Nephron (organoid): ENCODE measurements around the gene CCDC88C.

Experiments used
- H3K27ac Mint-ChIP-seq, 3 experiments: 2 replicates each; pipeline ENCODE4 v1.8.0; 2020; ENCODE audit warnings: mixed read lengths in 3 of 3, mild to moderate bottlenecking in 2 of 3, moderate library complexity in 1 of 3
- H3K27me3 Mint-ChIP-seq: 2 replicates; pipeline ENCODE4 v1.8.0; 2021; ENCODE audit warnings: low read depth, mild to moderate bottlenecking, moderate library complexity, mixed read lengths
- H3K36me3 Mint-ChIP-seq: 2 replicates; pipeline ENCODE4 v1.8.0; 2020; ENCODE audit warnings: low read depth, mixed read lengths
- H3K4me1 Mint-ChIP-seq: 2 replicates; pipeline ENCODE4 v1.8.0; 2020; ENCODE audit warnings: mixed read lengths
- H3K4me3 Mint-ChIP-seq, 3 experiments: 2 replicates each; pipeline ENCODE4 v1.8.0; 2020; ENCODE audit warnings: mild to moderate bottlenecking in 3 of 3, mixed read lengths in 3 of 3, moderate library complexity in 2 of 3
- H3K9me3 Mint-ChIP-seq: 2 replicates; pipeline ENCODE4 v1.8.0; 2020; ENCODE audit warnings: mixed read lengths
- CTCF ChIP-seq, 3 experiments: fragments of 200-600 bp; sonication (generic); IDR thresholded peaks; one replicate each; pipeline ENCODE4 v1.5.0; 2021; ENCODE audit warnings: antibody characterized with exemption in 3 of 3; ENCODE audit not compliant: unreplicated experiment in 3 of 3

CCDC88C gene

GRCh38 chr14:91354979-91355685, 62.5 kb downstream of the CCDC88C start:
- Mint-ChIP-seq H3K27ac (peak overlapping the region in 2 of 3 experiments; percentile 5 to 7), H3K4me1 (peaks cover 49% of the 10 kb centered on the region), H3K9me3 (no peaks in the 10 kb centered on the region), H3K4me3 (no peak overlapping the region), H3K36me3 (peaks cover 4% of the 10 kb centered on the region), H3K27me3 (peaks cover 16% of the 10 kb centered on the region)
- TF ChIP-seq CTCF (IDR thresholded peaks at IDR 0.05; ENCODE audit: unreplicated experiment in 3 of 3) = peak in 2 of 3 experiments; percentile 36 to 47

GRCh38 chr14:91354221-91354916, 63.3 kb downstream of the CCDC88C start:
- Mint-ChIP-seq H3K4me1 (peaks cover 51% of the 10 kb centered on the region), H3K9me3 (no peaks in the 10 kb centered on the region), H3K36me3 (peaks cover 4% of the 10 kb centered on the region), H3K27me3 (peaks cover 16% of the 10 kb centered on the region), H3K27ac (peak overlapping the region; percentile 29 to 83 (median 81)), H3K4me3 (no peak overlapping the region)
- TF ChIP-seq CTCF (IDR thresholded peaks at IDR 0.05; ENCODE audit: unreplicated experiment in 3 of 3) = no peak

GRCh38 chr14:91352728-91353692, 64.6 kb downstream of the CCDC88C start:
- H3K9me3 Mint-ChIP-seq = no peaks in the 10 kb centered on the region
- H3K36me3 Mint-ChIP-seq = no peaks in the 10 kb centered on the region
- peaks cover 16% of the 10 kb centered on the region for H3K27me3 Mint-ChIP-seq
- no peak for TF ChIP-seq CTCF (IDR thresholded peaks at IDR 0.05; ENCODE audit: unreplicated experiment in 3 of 3)
- peaks cover 58% of the 10 kb centered on the region for H3K4me1 Mint-ChIP-seq
- H3K27ac Mint-ChIP-seq = peak overlapping the region; percentile 81 to 83 (median 81)
- no peak overlapping the region for H3K4me3 Mint-ChIP-seq

- peak overlapping the region in 1 of 3 experiments; percentile 15 for H3K4me3 Mint-ChIP-seq
- peak overlapping the region; percentile 81 to 83 (median 81) for H3K27ac Mint-ChIP-seq
- H3K4me1 Mint-ChIP-seq = peaks cover 58% of the 10 kb centered on the region
- peaks cover 12% of the 10 kb centered on the region for H3K27me3 Mint-ChIP-seq
- TF ChIP-seq CTCF (IDR thresholded peaks at IDR 0.05; ENCODE audit: unreplicated experiment in 3 of 3) = no peak
- H3K9me3 Mint-ChIP-seq = no peaks in the 10 kb centered on the region
- no peaks in the 10 kb centered on the region for H3K36me3 Mint-ChIP-seq
Measured at GRCh38 chr14:91352053-91352452, 65.6 kb downstream of the CCDC88C start.

- Mint-ChIP-seq H3K9me3 (no peaks in the 10 kb centered on the region), H3K4me3 (no peak overlapping the region), H3K4me1 (peaks cover 58% of the 10 kb centered on the region), H3K27me3 (peaks cover 15% of the 10 kb centered on the region), H3K27ac (peak overlapping the region in 2 of 3 experiments; percentile 81 to 83), H3K36me3 (no peaks in the 10 kb centered on the region)
- TF ChIP-seq CTCF (IDR thresholded peaks at IDR 0.05; ENCODE audit: unreplicated experiment in 3 of 3) = no peak
Measured at GRCh38 chr14:91351512-91351862, 66.1 kb downstream of the CCDC88C start.
